Stimulated activated CD8-positive, alpha-beta memory T cell treated with anti-CD3 and anti-CD28 coated beads, Interleukin-15, amount 100 ng/mL, for 24 hours (primary cell): ENCODE measurements around the gene ZNF213.
A peak's percentile ranks its signal among the peaks of the same experiment; 100 is the strongest.
"Not testable (repeated sequence)": the region's sequence is repeated elsewhere in the genome, so short reads cannot be mapped to it uniquely, and the experiment has no call there.

Experiments
- DNase-seq: peaks from one replicate; pipeline ENCODE4 v3.0.0-alpha.2; 2020; ENCODE audit warnings: low read depth

Gene ZNF213

GRCh38 chr16:3170440-3171180 is 35.8 kb downstream of the ZNF213 start:
- no peak for DNase-seq

- DNase-seq: no peak
Measured at GRCh38 chr16:3171181-3171854, 36.5 kb downstream of the ZNF213 start.

GRCh38 chr16:3171855-3172593 is 37.2 kb downstream of the ZNF213 start:
- DNase-seq: no peak

GRCh38 chr16:3173892-3174617 is 39.2 kb downstream of the ZNF213 start:
- DNase-seq: no peak

GRCh38 chr16:3174618-3175148 is 39.9 kb downstream of the ZNF213 start:
- no peak for DNase-seq

- no peak for DNase-seq
Measured at GRCh38 chr16:3175157-3176093, 40.6 kb downstream of the ZNF213 start.

- no peak for DNase-seq
Measured at GRCh38 chr16:3179651-3180050, 44.8 kb downstream of the ZNF213 start.

- no peak for DNase-seq
Measured at GRCh38 chr16:3180445-3180878, 45.6 kb downstream of the ZNF213 start.

- not testable (repeated sequence) for DNase-seq
Measured at GRCh38 chr16:3182293-3182607, 47.4 kb downstream of the ZNF213 start.

- peak; percentile 71 for DNase-seq
Measured at GRCh38 chr16:3182608-3183444, 48.0 kb downstream of the ZNF213 start.

- no peak for DNase-seq
Measured at GRCh38 chr16:3183445-3184139, 48.8 kb downstream of the ZNF213 start.

GRCh38 chr16:3186946-3187690 is 52.3 kb downstream of the ZNF213 start:
- no peak for DNase-seq

GRCh38 chr16:3187798-3188674 is 53.2 kb downstream of the ZNF213 start, which contains the start of gene OR1F1:
OR1F1 (plus strand) TSS chr16:3188204.
- DNase-seq: no peak

GRCh38 chr16:3188675-3188924 is 53.8 kb downstream of the ZNF213 start:
- DNase-seq: no peak

- DNase-seq: no peak
Measured at GRCh38 chr16:3188925-3189825, 54.3 kb downstream of the ZNF213 start.

GRCh38 chr16:3189869-3190268 is 55.0 kb downstream of the ZNF213 start:
- DNase-seq: no peak

GRCh38 chr16:3190949-3191353 is 56.1 kb downstream of the ZNF213 start:
- DNase-seq: no peak
